IMR-90 (cell line): Measurements from ENCODE around the gene CAMKMT. TPM values are rescaled to one million over a fixed set of nuclear protein-coding genes. Genes with fewer than 3 reads are reported as not detected.

Experiments
- ATAC-seq: fragments of 200-7000 bp; cut with Tn5 transposase; 2 replicates; pipeline ENCODE4 v1.9.1; 2020; ENCODE audit warnings: low read depth, mild to moderate bottlenecking, moderate library complexity
- BruUV-seq: library from RNA; stranded (reverse); fragments of 400-500 nt; replicated peaks from 2 replicates; lab custom pipeline; 2021; lab: Mats Ljungman, UMichigan
- CTCF ChIA-PET: fragments of 300-600 bp; formaldehyde crosslinking; extraction: SDS; loops from one replicate; lab custom pipeline; 2021; ENCODE audit warnings: antibody characterized with exemption; lab: Yijun Ruan, JAX
- POLR2A ChIA-PET: fragments of 300-600 bp; sonication (Branson Sonifier 250); formaldehyde crosslinking; loops from one replicate; lab custom pipeline; 2022; ENCODE audit warnings: antibody characterized with exemption; ENCODE audit not compliant: unreplicated experiment; lab: Charles Lee
- DNase-seq: peaks from one replicate; pipeline ENCODE4 v3.0.0; 2013
- H2AFZ ChIP-seq: replicated peaks from 2 replicates; pipeline ENCODE3; 2013; ENCODE audit warnings: low read length, mild to moderate bottlenecking; ENCODE audit not compliant: poor library complexity
- H2AK5ac ChIP-seq: 2 replicates; pipeline ENCODE4 v1.6.1; 2013; ENCODE audit warnings: low read depth, low read length, inconsistent platforms
- H2AK9ac ChIP-seq: replicated peaks from 2 replicates; pipeline ENCODE3; 2013; ENCODE audit warnings: mild to moderate bottlenecking, low read depth, low read length, moderate library complexity; ENCODE audit not compliant: poor library complexity
- H2BK120ac ChIP-seq: 2 replicates; pipeline ENCODE4 v1.6.1; 2013; ENCODE audit warnings: low read depth, low read length, inconsistent platforms
- H2BK15ac ChIP-seq: 3 replicates; pipeline ENCODE4 v1.6.1; 2013; ENCODE audit warnings: low read depth, low read length, inconsistent platforms
- H2BK20ac ChIP-seq: 2 replicates; pipeline ENCODE4 v1.6.1; 2013; ENCODE audit warnings: low read depth, mild to moderate bottlenecking, inconsistent platforms, low read length, moderate library complexity
- H2BK5ac ChIP-seq: 2 replicates; pipeline ENCODE4 v1.6.1; 2013; ENCODE audit warnings: mild to moderate bottlenecking, low read depth, low read length, inconsistent platforms; ENCODE audit not compliant: poor library complexity, severe bottlenecking
- H3K14ac ChIP-seq: replicated peaks from 2 replicates; pipeline ENCODE4 v1.6.1; 2013; ENCODE audit warnings: low read depth, low read length, inconsistent platforms
- H3K18ac ChIP-seq: 2 replicates; pipeline ENCODE4 v1.6.1; 2013; ENCODE audit warnings: low read depth, low read length, control low read depth
- H3K23ac ChIP-seq: 2 replicates; pipeline ENCODE4 v1.6.1; 2013; ENCODE audit warnings: low read depth, low read length, inconsistent platforms
- H3K27ac ChIP-seq: 2 replicates; pipeline ENCODE4 v1.5.1; 2013; ENCODE audit warnings: mild to moderate bottlenecking, control low read depth, low read length; ENCODE audit not compliant: insufficient read depth
- H3K27me3 ChIP-seq: 2 replicates; pipeline ENCODE4 v1.6.1; 2013; ENCODE audit warnings: low read length; ENCODE audit not compliant: control insufficient read depth, insufficient read depth
- H3K36me3 ChIP-seq: 2 replicates; pipeline ENCODE4 v1.6.1; 2013; ENCODE audit warnings: low read length, mixed read lengths; ENCODE audit not compliant: control insufficient read depth, insufficient read depth
- H3K4ac ChIP-seq: 2 replicates; pipeline ENCODE4 v1.6.1; 2013; ENCODE audit warnings: low read depth, low read length, inconsistent platforms
- H3K4me1 ChIP-seq: 2 replicates; pipeline ENCODE4 v1.6.1; 2013; ENCODE audit warnings: low read length, mixed read lengths; ENCODE audit not compliant: control insufficient read depth, insufficient read depth
- H3K4me2 ChIP-seq: 2 replicates; pipeline ENCODE4 v1.6.1; 2013; ENCODE audit warnings: low read depth, mild to moderate bottlenecking, control low read depth, low read length, moderate library complexity
- H3K4me3 ChIP-seq: 2 replicates; pipeline ENCODE4 v1.5.1; 2013; ENCODE audit warnings: low read depth, mild to moderate bottlenecking, control low read depth, low read length, moderate library complexity; ENCODE audit not compliant: insufficient read depth
- H3K56ac ChIP-seq: 2 replicates; pipeline ENCODE4 v1.6.1; 2013; ENCODE audit warnings: low read length, inconsistent platforms; ENCODE audit not compliant: insufficient read depth; ENCODE audit errors: extremely low read depth
- H3K79me1 ChIP-seq, 2 experiments: 2 replicates each; pipeline ENCODE4 v1.6.1; 2013; ENCODE audit warnings: low read length in 2 of 2, inconsistent platforms in 1 of 2, low read depth in 1 of 2
- H3K9ac ChIP-seq: 2 replicates; pipeline ENCODE4 v1.6.1; 2013; ENCODE audit warnings: low read depth, low read length, control low read depth
- H3K9me1 ChIP-seq: 2 replicates; pipeline ENCODE4 v1.6.1; 2013; ENCODE audit warnings: low read length, inconsistent platforms; ENCODE audit not compliant: insufficient read depth
- H3K9me3 ChIP-seq: 2 replicates; pipeline ENCODE4 v1.6.1; 2013; ENCODE audit warnings: low read length; ENCODE audit not compliant: control insufficient read depth, insufficient read depth
- H4K20me1 ChIP-seq: 2 replicates; pipeline ENCODE4 v1.6.1; 2013; ENCODE audit warnings: low read length, inconsistent platforms; ENCODE audit not compliant: insufficient read depth
- H4K5ac ChIP-seq: 2 replicates; pipeline ENCODE4 v1.6.1; 2013; ENCODE audit warnings: mild to moderate bottlenecking, low read depth, low read length, control low read depth
- H4K8ac ChIP-seq, 2 experiments: 2 replicates each; pipeline ENCODE4 v1.6.1; 2013; ENCODE audit warnings: low read depth in 2 of 2, low read length in 2 of 2, control low read depth in 1 of 2, inconsistent platforms in 1 of 2
- H4K91ac ChIP-seq: 2 replicates; pipeline ENCODE4 v1.6.1; 2013; ENCODE audit warnings: low read depth, low read length, inconsistent platforms; ENCODE audit not compliant: insufficient read depth
- BHLHE40 ChIP-seq: fragments of 150-350 bp; IDR thresholded peaks from 2 replicates; pipeline ENCODE4 v1.6.1; 2016; ENCODE audit warnings: mild to moderate bottlenecking, low read depth, low read length
- CEBPB ChIP-seq: IDR thresholded peaks from 2 replicates; pipeline ENCODE4 v1.6.1; 2012; ENCODE audit warnings: low read depth, low read length, improper control_type of control experiment
- CHD1 ChIP-seq: IDR thresholded peaks from 2 replicates; pipeline ENCODE4 v1.6.1; 2012; ENCODE audit warnings: low read depth, low read length, improper control_type of control experiment
- FOS ChIP-seq: fragments of 150-350 bp; IDR thresholded peaks from 2 replicates; pipeline ENCODE4 v1.6.1; 2016; ENCODE audit warnings: low read depth, low read length
- MAFK ChIP-seq: IDR thresholded peaks from 2 replicates; pipeline ENCODE4 v1.6.1; 2012; ENCODE audit warnings: low read depth, low read length, improper control_type of control experiment
- MAZ ChIP-seq: IDR thresholded peaks from 2 replicates; pipeline ENCODE4 v1.6.1; 2012; ENCODE audit warnings: low read depth, mild to moderate bottlenecking, low read length, improper control_type of control experiment, moderate library complexity, borderline replicate concordance
- MXI1 ChIP-seq: IDR thresholded peaks from 2 replicates; pipeline ENCODE4 v1.6.1; 2012; ENCODE audit warnings: low read depth, mild to moderate bottlenecking, low read length, moderate library complexity, borderline replicate concordance
- POLR2A ChIP-seq: IDR thresholded peaks from 2 replicates; pipeline ENCODE4 v1.6.1; 2012; ENCODE audit warnings: mild to moderate bottlenecking, low read depth, low read length
- RCOR1 ChIP-seq: IDR thresholded peaks from 2 replicates; pipeline ENCODE4 v1.6.1; 2012; ENCODE audit warnings: mild to moderate bottlenecking, low read length, improper control_type of control experiment; ENCODE audit not compliant: insufficient replicate concordance
- RFX5 ChIP-seq: IDR thresholded peaks from 2 replicates; pipeline ENCODE4 v1.8.0; 2012; ENCODE audit warnings: low read depth, mild to moderate bottlenecking, low read length, moderate library complexity
- SMC3 ChIP-seq: fragments of 150-350 bp; IDR thresholded peaks from 2 replicates; pipeline ENCODE4 v1.6.1; 2016; ENCODE audit warnings: low read depth, mild to moderate bottlenecking, antibody characterized with exemption, low read length, moderate library complexity
- USF2 ChIP-seq: fragments of 150-350 bp; IDR thresholded peaks from 2 replicates; pipeline ENCODE4 v1.6.1; 2017; ENCODE audit warnings: mild to moderate bottlenecking, antibody characterized with exemption, low read length, low read depth
- WGBS, 2 experiments: methylation state at CpG; one replicate each; pipeline versions ENCODE4 v1.1.5 to v1.1.7; 2013; ENCODE audit warnings: missing lambda C conversion rate in 2 of 2; ENCODE audit not compliant: insufficient read length in 1 of 2; ENCODE audit errors: extremely low coverage in 2 of 2; 5-methylcytosine and 5-hydroxymethylcytosine counted together
- dilution Hi-C: fragments of 300-500 bp; cut with HindIII; formaldehyde crosslinking; loops from one replicate; pipeline ENCODE4 v1.14.3; 2018; ENCODE audit warnings: low sequenced_read_pairs; ENCODE audit not compliant: unreplicated experiment
- in situ Hi-C: fragments of 300-500 bp; cut with MboI; formaldehyde crosslinking; loops from 3 replicates; pipeline ENCODE4 v1.14.3; 2019; ENCODE audit warnings: low sequenced_read_pairs, inconsistent platforms, mixed read lengths
- intact Hi-C: fragments of 100-400 bp; cut with micrococcal nuclease; formaldehyde crosslinking; loops from 2 replicates; pipeline ENCODE4 v1.10.0; 2022
- polyA plus RNA-seq, 3 experiments: library from polyadenylated mRNA; depleted of rRNA; stranded (reverse); fragments of >200 nt; gene quantifications; 2 replicates each; pipeline ENCODE4 v1.2.3, GENCODE V29; 2012; ENCODE audit warnings: low replicate concordance in 1 of 3
- total RNA-seq: library from RNA; depleted of rRNA; stranded (reverse); fragments of >200 nt; gene quantifications from 2 replicates; pipeline ENCODE4 v1.2.3, GENCODE V29; 2012

The CAMKMT gene
- total and polyA plus RNA-seq, 2 of the 4 experiments (the other 2 are of a cell fraction) = 4.4 to 6.8 TPM

GRCh38 chr2:44817673-44818335 lies 456.1 kb downstream of the CAMKMT start:
- Histone ChIP-seq H3K9ac (no peak overlapping the region), H3K56ac (no peak overlapping the region), H4K20me1 (no peaks in the 10 kb centered on the region), H3K23ac (no peak overlapping the region), H3K9me3 (no peaks in the 10 kb centered on the region), H3K27me3 (peaks cover 6% of the 10 kb centered on the region; the same call in 1 of the 2 replicates), H3K18ac (no peak overlapping the region), H3K4me3 (no peak overlapping the region), H2BK120ac (no peak overlapping the region), H2AK9ac (no peak overlapping the region), H2AFZ (no peak overlapping the region), H2BK20ac (no peak overlapping the region), H3K79me1 (no peaks in the 10 kb centered on the region), H4K8ac (no peak overlapping the region), H3K4ac (no peak overlapping the region), H3K4me1 (no peaks in the 10 kb centered on the region), H3K14ac (no peak overlapping the region), H2BK5ac (no peak overlapping the region), H3K9me1 (no peaks in the 10 kb centered on the region), H4K91ac (no peak overlapping the region), H2AK5ac (no peak overlapping the region), H4K5ac (no peak overlapping the region), H3K36me3 (no peaks in the 10 kb centered on the region), H3K27ac (no peak overlapping the region), H2BK15ac (no peak overlapping the region), H3K4me2 (no peak overlapping the region)
- no peak for DNase-seq
- BruUV-seq = no TSS peak
- in situ Hi-C loops = no loop called here
- dilution Hi-C loops = no loop called here
- TF ChIP-seq MAZ (no peak), RFX5 (no peak), CEBPB (no peak), POLR2A (no peak), SMC3 (no peak), CHD1 (no peak), USF2 (no peak), MXI1 (no peak), RCOR1 (no peak), MAFK (no peak), FOS (no peak), BHLHE40 (no peak)
- WGBS, 2 experiments = no CpG with 5 or more reads among the region's 2 CpGs
- CTCF ChIA-PET = no interaction called here
- intact Hi-C loops = no loop called here
- POLR2A ChIA-PET = interaction anchor here (0.6 kb wide), 1 partner anchor 1523 kb away, joined by 3 read pairs; no protein-coding TSS in a partner anchor
- ATAC-seq = no peak
